H1 (cell line): ENCODE results near the gene HOXB4.

ENCODE experiments used
- EZH2 ChIP-seq: fragments of 200-600 bp; sonication (generic); IDR thresholded peaks from 2 replicates; pipeline ENCODE4 v1.7.1; 2012; ENCODE audit warnings: low read depth, mild to moderate bottlenecking, moderate library complexity, low read length, inconsistent platforms; ENCODE audit not compliant: severe bottlenecking
- GABPA ChIP-seq: IDR thresholded peaks from 2 replicates; pipeline ENCODE4 v1.6.1; 2011; ENCODE audit warnings: mild to moderate bottlenecking, low read length, moderate library complexity, borderline replicate concordance; ENCODE audit not compliant: insufficient read depth
- TAF1 ChIP-seq: IDR thresholded peaks from 2 replicates; pipeline ENCODE4 v1.6.1; 2011; ENCODE audit warnings: mild to moderate bottlenecking, low read depth, low read length

- TF ChIP-seq EZH2 (peak; percentile 97), TAF1 (no peak), GABPA (no peak)
Measured at GRCh38 chr17:48579471-48579759, 1.3 kb upstream of the HOXB4 start.
